Colonic mucosa (tissue), 4 donors: ENCODE results near the gene SMIM14. TPM values are rescaled to one million over a fixed set of nuclear protein-coding genes. Genes with fewer than 3 reads are reported as not detected.

Experiments used
- DNase-seq: peaks from one replicate; pipeline ENCODE4 v3.0.0-alpha.2; 2020
- H3K27ac ChIP-seq: fragments of 200-600 bp; one replicate; pipeline ENCODE4 v1.8.0; 2021
- H3K27me3 ChIP-seq: fragments of 200-600 bp; one replicate; pipeline ENCODE4 v1.8.0; 2021
- H3K36me3 ChIP-seq: fragments of 200-600 bp; one replicate; pipeline ENCODE4 v1.8.0; 2021
- H3K4me1 ChIP-seq: fragments of 200-600 bp; one replicate; pipeline ENCODE4 v1.8.0; 2021; ENCODE audit warnings: mild to moderate bottlenecking
- H3K4me3 ChIP-seq: fragments of 200-600 bp; one replicate; pipeline ENCODE4 v1.8.0; 2021
- H3K9ac ChIP-seq, 2 donors: one replicate each; pipeline ENCODE4 v1.7.0; 2013; ENCODE audit warnings: control low read depth in 2 of 2, low read depth in 2 of 2, low read length in 2 of 2
- H3K9me3 ChIP-seq: fragments of 200-600 bp; one replicate; pipeline ENCODE4 v1.8.0; 2021
- intact Hi-C: fragments of 100-400 bp; cut with DNase I; formaldehyde crosslinking; loops from one replicate; pipeline ENCODE4 v1.14.1; 2022
- total RNA-seq, 2 donors: library from RNA; stranded (reverse); fragmentation: NEBNext Ultra II Directional in 1 of 2; extraction: Animal tissue kit (Norgen Biotek cat#: 25700) in 1 of 2; gene quantifications; one replicate each; pipeline ENCODE4 v1.2.1, GENCODE V29; 2021
- TF ChIP-seq, protein P1 (sequence below): fragments of 200-600 bp; IDR thresholded peaks from one replicate; pipeline ENCODE4 v1.8.0; 2022; ENCODE audit warnings: antibody characterized with exemption, mild to moderate bottlenecking
- donor health status: healthy.
- donor health status: DM: no; HTN: no; CAD: no.
- donor health status: DM: no; HTN: no; CAD: no.

Gene SMIM14
- total RNA-seq, 2 donors from 2014 or later: 69.4 to 127 TPM

DNA sequence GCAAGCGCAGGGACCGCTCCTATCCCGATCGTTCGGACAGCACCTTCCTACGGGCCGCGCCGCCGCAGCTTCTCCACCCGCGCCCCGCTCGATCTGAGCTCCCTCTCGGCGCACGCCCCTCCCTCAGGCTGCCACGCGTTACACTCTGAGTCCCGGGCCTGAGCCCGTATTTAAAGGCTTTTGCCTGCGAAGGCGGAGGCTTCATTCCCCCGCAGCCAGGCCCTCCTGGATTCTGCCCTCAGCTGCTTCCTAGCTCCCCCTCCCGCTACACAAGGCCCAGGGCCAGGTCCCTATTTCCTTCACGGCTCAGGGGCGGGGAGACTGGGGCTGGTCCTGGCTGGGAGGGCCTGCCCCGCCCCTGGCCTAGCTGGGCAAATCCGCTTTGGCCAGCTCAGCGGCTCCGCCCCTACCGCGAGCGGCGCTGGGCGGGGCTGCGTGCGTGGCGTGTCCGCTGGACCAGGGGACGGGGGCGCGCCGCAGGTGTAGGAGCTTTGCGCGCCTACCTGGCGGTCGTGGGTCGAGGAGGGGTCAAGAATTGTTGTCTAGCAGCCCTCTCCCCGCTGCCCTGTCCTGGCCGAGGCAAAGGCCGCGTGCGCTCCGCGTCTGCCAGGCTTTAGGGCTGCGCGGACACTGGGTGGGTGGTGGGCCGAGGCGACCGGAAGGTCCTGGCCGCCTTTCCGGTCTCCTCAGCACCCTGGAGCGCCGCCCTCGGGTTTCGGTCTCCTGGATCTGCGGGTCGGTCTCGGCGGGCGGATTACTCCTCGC lies 111.2 kb downstream of the SMIM14 start, which contains the start of gene UGDH:
Gene UGDH, minus strand, starts transcription at position 144 of the 765 bp plus-strand sequence. CDS start 5,927 bp downstream, outside the sequence.
- TF ChIP-seq, protein P1, sequence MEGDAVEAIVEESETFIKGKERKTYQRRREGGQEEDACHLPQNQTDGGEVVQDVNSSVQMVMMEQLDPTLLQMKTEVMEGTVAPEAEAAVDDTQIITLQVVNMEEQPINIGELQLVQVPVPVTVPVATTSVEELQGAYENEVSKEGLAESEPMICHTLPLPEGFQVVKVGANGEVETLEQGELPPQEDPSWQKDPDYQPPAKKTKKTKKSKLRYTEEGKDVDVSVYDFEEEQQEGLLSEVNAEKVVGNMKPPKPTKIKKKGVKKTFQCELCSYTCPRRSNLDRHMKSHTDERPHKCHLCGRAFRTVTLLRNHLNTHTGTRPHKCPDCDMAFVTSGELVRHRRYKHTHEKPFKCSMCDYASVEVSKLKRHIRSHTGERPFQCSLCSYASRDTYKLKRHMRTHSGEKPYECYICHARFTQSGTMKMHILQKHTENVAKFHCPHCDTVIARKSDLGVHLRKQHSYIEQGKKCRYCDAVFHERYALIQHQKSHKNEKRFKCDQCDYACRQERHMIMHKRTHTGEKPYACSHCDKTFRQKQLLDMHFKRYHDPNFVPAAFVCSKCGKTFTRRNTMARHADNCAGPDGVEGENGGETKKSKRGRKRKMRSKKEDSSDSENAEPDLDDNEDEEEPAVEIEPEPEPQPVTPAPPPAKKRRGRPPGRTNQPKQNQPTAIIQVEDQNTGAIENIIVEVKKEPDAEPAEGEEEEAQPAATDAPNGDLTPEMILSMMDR: no peak
- Histone ChIP-seq H3K9ac (peak within 1 kb of the TSS; percentile 85 to 95), H3K27me3 (no peaks in the 10 kb centered on the region), H3K4me1 (peaks cover 6% of the 10 kb centered on the region), H3K9me3 (no peaks in the 10 kb centered on the region), H3K27ac (peak within 1 kb of the TSS; percentile 93), H3K36me3 (no peaks in the 10 kb centered on the region), H3K4me3 (peak within 1 kb of the TSS; percentile 77)
- intact Hi-C loops: no loop called here
- peak; percentile 98 for DNase-seq

DNA sequence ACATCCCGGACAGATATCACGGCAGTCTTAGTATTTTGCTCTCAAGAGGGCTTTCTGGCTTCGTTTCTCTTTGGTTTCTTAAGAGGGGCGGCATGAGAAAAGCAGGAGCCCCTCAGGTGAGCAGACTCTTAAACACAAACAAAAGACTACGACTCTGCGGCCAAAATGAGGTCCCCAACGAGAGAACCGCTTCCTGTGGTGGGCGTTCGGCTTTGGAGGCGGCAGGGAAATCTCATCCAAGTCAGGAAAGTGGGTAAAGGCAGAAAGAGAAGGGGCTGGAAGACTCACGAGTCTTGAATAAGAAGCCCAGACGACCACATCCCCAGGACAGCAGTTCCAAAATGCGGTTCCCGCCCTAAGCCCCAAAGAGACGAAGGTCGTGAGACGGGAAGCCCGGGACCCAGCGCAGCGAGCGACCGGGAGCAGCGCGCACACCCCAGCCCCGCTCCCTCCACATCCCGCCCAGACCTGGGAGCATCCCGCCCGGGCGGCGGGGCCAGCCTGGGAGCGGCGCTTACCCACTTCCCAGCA lies 111.8 kb downstream of the SMIM14 start:
- peak overlapping the region; percentile 93 for H3K27ac ChIP-seq
- no peaks in the 10 kb centered on the region for H3K9me3 ChIP-seq
- peak overlapping the region; percentile 77 for H3K4me3 ChIP-seq
- no peaks in the 10 kb centered on the region for H3K27me3 ChIP-seq
- TF ChIP-seq, protein P1: no peak
- H3K9ac ChIP-seq: peak overlapping the region; percentile 85 to 91
- H3K4me1 ChIP-seq: peaks cover 6% of the 10 kb centered on the region
- intact Hi-C loops: no loop called here
- H3K36me3 ChIP-seq: no peaks in the 10 kb centered on the region
- no peak for DNase-seq

DNA sequence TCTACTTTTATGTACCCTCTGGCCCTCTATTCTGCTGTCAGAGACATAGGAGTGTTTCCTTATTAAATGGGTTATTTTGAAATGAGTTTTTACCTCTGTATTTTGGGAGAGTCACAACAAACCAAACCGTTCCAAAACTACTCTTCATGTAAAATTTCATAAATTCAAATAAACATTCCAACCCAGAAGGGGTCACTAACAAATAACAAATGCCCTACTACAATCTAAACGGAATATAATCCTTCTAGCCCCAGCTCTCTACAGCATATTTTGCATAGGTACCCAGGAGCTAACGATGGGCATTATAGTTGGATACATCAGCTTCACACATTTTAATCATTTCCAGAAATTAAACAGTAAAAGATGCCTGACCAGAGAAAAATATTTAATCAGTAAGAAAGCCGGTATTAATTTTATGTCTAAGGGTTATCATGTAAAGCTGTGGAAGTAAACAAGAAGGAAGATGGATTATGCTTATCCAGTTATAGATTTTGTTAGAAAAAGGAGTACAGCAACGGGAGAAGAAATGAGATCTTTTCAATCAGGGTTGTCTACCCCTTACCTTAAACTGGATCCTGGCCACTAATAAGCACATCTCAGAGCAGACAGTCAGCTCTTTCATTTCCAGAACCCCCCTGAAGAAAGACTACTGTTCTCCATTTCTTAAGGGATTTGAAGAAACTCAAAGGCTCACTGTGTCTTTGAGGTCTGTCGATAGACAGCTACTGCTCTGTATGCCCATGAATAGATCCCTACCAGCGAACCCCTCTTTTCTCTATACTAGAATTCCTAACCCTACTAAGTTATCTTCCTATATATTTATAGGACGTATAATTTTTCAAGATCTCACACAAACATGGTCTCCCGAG lies 112.6 kb downstream of the SMIM14 start:
- Histone ChIP-seq H3K4me1 (peaks cover 6% of the 10 kb centered on the region), H3K9ac (peak overlapping the region; percentile 85 to 91), H3K9me3 (no peaks in the 10 kb centered on the region), H3K36me3 (no peaks in the 10 kb centered on the region), H3K27ac (peak overlapping the region; percentile 93), H3K27me3 (no peaks in the 10 kb centered on the region), H3K4me3 (peak overlapping the region; percentile 77)
- TF ChIP-seq, protein P1: no peak
- intact Hi-C loops: no loop called here
- no peak for DNase-seq

DNA sequence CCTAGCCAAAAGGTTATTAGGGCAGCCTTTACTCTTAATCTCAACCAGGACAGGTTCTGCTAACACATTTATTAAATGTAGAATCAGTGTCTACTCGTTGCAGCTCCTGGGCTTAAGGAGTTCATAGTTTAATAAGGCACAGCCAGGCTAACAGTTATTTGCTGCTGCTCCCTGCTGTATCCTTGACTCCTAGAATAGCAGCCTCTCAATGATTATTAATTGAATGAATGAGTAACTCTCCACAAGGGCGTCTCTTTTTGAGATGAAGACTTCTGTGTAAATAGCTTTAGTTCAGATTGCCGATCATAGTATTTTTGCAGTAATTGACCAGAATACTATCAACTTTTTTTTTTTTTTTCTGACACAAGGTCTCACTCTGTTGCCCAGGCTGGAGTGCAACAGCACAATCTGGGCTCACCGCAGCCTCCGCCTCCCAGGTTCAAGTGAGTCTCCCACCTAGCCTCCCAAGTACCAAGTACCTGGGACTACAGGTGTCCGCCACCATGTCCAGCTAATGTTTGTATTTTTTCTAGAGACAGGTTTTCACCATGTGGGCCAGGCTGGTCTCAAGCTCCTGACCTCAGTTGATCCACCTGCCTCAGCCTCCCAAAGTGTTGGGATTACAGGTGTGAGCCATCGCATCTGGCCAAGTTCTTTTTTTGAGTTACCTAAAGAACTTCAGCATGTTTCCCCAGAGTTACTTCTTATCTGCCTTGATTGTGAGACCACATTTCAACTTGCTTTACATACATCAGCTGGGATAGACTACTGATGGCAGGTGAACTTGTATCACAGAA lies 114.3 kb downstream of the SMIM14 start:
- Histone ChIP-seq H3K9ac (peak overlapping the region in 1 of 2 donors; percentile 61), H3K27ac (no peak overlapping the region)

More for the DNA sequence above, 114.3 kb downstream of the SMIM14 start:
- Histone ChIP-seq H3K9me3 (no peaks in the 10 kb centered on the region), H3K36me3 (no peaks in the 10 kb centered on the region), H3K27me3 (no peaks in the 10 kb centered on the region), H3K4me3 (no peak overlapping the region), H3K4me1 (peaks cover 6% of the 10 kb centered on the region)
- TF ChIP-seq, protein P1: no peak
- no peak for DNase-seq
- intact Hi-C loops: no loop called here
